Esophagus muscularis mucosa (tissue), 3 donors: ENCODE data around the gene ZFP92.

ENCODE experiments used
- POLR2A ChIP-seq: fragments of 450-650 bp; IDR thresholded peaks from one replicate; pipeline ENCODE4 v1.6.1; 2017; ENCODE audit warnings: antibody characterized with exemption, moderate library complexity, mild to moderate bottlenecking, low read depth
- TF ChIP-seq, protein P1 (sequence below), 3 experiments: fragments of 200-600 bp in 2 of 3; fragments of 450-650 bp in 1 of 3; sonication (generic) in 2 of 3; IDR thresholded peaks; one replicate each; pipeline ENCODE4 v1.5.1; 2017 to 2019; ENCODE audit warnings: antibody characterized with exemption in 3 of 3, mild to moderate bottlenecking in 2 of 3, moderate library complexity in 1 of 3

DNA sequence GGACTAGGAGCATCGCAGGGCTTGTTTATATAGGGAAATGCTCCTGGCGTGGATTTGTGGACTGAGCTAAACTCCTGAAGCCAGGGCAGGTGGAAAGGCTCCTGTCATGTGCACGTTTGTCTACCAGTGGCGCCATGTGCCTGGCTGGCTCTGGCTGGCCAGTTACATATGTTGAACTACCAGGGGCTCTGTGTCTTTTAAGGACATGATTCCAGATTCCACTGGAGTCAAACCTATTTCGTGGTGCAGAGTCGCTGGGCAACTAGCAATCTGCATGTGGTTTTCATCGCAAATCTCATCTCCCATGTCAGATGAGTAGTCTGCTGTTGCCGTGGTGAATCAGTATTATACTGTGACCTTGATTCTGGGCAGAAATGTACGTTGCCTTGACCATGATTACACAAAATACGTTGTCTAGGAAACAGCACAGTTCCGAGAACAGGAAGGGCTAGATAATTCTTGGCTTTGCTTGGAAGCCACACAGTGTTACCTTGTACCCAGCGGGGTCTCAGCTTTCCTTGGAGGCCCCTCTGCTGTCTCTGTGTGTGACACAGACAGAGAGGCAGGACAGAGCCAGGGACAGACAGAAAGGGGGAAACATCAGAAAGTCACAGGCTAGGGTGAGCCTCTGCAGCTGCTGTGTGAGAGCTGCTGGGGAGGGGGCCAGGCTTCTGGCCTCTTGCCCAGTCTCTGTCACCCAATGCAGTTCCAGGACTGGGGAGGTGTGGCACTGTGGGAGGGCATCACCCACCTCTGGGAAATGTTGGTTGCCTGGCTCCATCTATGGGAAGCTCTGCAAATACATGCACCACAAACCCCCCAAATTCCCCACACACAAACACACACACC lies 29.4 kb upstream of the ZFP92 start:
- TF ChIP-seq, protein P1, sequence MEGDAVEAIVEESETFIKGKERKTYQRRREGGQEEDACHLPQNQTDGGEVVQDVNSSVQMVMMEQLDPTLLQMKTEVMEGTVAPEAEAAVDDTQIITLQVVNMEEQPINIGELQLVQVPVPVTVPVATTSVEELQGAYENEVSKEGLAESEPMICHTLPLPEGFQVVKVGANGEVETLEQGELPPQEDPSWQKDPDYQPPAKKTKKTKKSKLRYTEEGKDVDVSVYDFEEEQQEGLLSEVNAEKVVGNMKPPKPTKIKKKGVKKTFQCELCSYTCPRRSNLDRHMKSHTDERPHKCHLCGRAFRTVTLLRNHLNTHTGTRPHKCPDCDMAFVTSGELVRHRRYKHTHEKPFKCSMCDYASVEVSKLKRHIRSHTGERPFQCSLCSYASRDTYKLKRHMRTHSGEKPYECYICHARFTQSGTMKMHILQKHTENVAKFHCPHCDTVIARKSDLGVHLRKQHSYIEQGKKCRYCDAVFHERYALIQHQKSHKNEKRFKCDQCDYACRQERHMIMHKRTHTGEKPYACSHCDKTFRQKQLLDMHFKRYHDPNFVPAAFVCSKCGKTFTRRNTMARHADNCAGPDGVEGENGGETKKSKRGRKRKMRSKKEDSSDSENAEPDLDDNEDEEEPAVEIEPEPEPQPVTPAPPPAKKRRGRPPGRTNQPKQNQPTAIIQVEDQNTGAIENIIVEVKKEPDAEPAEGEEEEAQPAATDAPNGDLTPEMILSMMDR (IDR thresholded peaks at IDR 0.05), result no peak
- TF ChIP-seq POLR2A, result no peak
